GM12878 (cell line): ENCODE results near the gene USH1G. TPM values are rescaled to one million over a fixed set of nuclear protein-coding genes. Genes with fewer than 3 reads are reported as not detected.

Experiments
- ATAC-seq: fragments of 200-7000 bp; cut with Tn5 transposase; 3 replicates; pipeline ENCODE4 v1.9.1; 2020; ENCODE audit warnings: mild to moderate bottlenecking, moderate library complexity
- BruUV-seq: library from RNA; stranded (reverse); fragments of 400-500 nt; replicated peaks from 2 replicates; lab custom pipeline; 2021; lab: Mats Ljungman, UMichigan
- CTCF ChIA-PET: fragments of 300-600 bp; sonication (Branson Sonifier 250); formaldehyde crosslinking; extraction: SDS; loops from one replicate; lab custom pipeline; 2021; ENCODE audit warnings: inconsistent platforms; lab: Yijun Ruan, JAX
- POLR2A ChIA-PET: fragments of 350-600 bp; formaldehyde crosslinking; extraction: SDS; loops from one replicate; lab custom pipeline; 2021; ENCODE audit warnings: inconsistent platforms; lab: Charles Lee
- RAD21 ChIA-PET: fragments of 300-600 bp; sonication (Branson Sonifier 250); formaldehyde crosslinking; loops from one replicate; lab custom pipeline; 2023; ENCODE audit warnings: antibody characterized with exemption; ENCODE audit not compliant: unreplicated experiment; lab: Charles Lee
- SMC1A ChIA-PET: fragments of 300-600 bp; sonication (Branson Sonifier 250); formaldehyde crosslinking; loops from one replicate; lab custom pipeline; 2023; ENCODE audit not compliant: unreplicated experiment, uncharacterized antibody; lab: Charles Lee
- DNase-seq: peaks from one replicate; pipeline ENCODE4 v3.0.0-alpha.2; 2011; ENCODE audit warnings: low read depth, low spot score
- FAIRE-seq: peaks from 3 replicates; lab custom pipeline; 2011; peaks lifted over from hg19 to GRCh38; lab: Jason Lieb, UNC
- H2AFZ ChIP-seq: 2 replicates; pipeline ENCODE4 v1.6.0; 2011; ENCODE audit warnings: low read depth, low read length, control low read depth; ENCODE audit not compliant: control insufficient read depth
- H3K27ac ChIP-seq: 2 replicates; pipeline ENCODE4 v1.5.1; 2011; ENCODE audit warnings: control low read depth; ENCODE audit not compliant: control insufficient read depth, insufficient read depth
- H3K27me3 ChIP-seq, 2 experiments: replicated peaks in 1 of 2; 2 replicates each; pipeline versions ENCODE4 v1.6.0 to v1.6.1; 2011; ENCODE audit warnings: low read length in 1 of 2; ENCODE audit not compliant: control insufficient read depth in 2 of 2, insufficient read depth in 2 of 2
- H3K36me3 ChIP-seq, 2 experiments: 2 replicates each; pipeline ENCODE4 v1.5.1; 2011; ENCODE audit warnings: low read length in 1 of 2; ENCODE audit not compliant: control insufficient read depth in 2 of 2, insufficient read depth in 2 of 2
- H3K4me1 ChIP-seq: 2 replicates; pipeline ENCODE4 v1.6.1; 2011; ENCODE audit warnings: mild to moderate bottlenecking, low read length, moderate library complexity, mixed read lengths; ENCODE audit not compliant: control insufficient read depth, insufficient read depth
- H3K4me2 ChIP-seq: 2 replicates; pipeline ENCODE4 v1.6.0; 2011; ENCODE audit warnings: control low read depth; ENCODE audit not compliant: control insufficient read depth, insufficient read depth
- H3K4me3 ChIP-seq: fragments of 200-600 bp; sonication (generic); 2 replicates; pipeline ENCODE4 v1.5.1; 2016
- H3K79me2 ChIP-seq: 2 replicates; pipeline ENCODE4 v1.6.0; 2011; ENCODE audit warnings: low read length; ENCODE audit not compliant: control insufficient read depth, insufficient read depth
- H3K9ac ChIP-seq: 2 replicates; pipeline ENCODE4 v1.8.0; 2011; ENCODE audit warnings: low read length, control low read depth, mixed read lengths; ENCODE audit not compliant: control insufficient read depth, insufficient read depth
- H3K9me3 ChIP-seq: replicated peaks from 3 replicates; pipeline ENCODE4 v1.5.1; 2011; ENCODE audit warnings: mild to moderate bottlenecking, low read length; ENCODE audit not compliant: control insufficient read depth, insufficient read depth
- H4K20me1 ChIP-seq: 2 replicates; pipeline ENCODE4 v1.6.0; 2011; ENCODE audit not compliant: control insufficient read depth, insufficient read depth
- CEBPB ChIP-seq, 2 experiments: fragments of 150-350 bp in 1 of 2; IDR thresholded peaks; 2 replicates each; pipeline ENCODE4 v1.6.1; 2012 to 2014; ENCODE audit warnings: low read depth in 2 of 2, low read length in 2 of 2, borderline replicate concordance in 1 of 2, inconsistent platforms in 1 of 2
- ETV6 ChIP-seq, 2 experiments: fragments of 450-650 bp in 1 of 2; IDR thresholded peaks in 1 of 2; conservative IDR thresholded peaks in 1 of 2; 2 replicates each; pipeline ENCODE4 v1.6.1; 2014; ENCODE audit warnings: antibody characterized with exemption in 1 of 2, borderline replicate concordance in 1 of 2, low read depth in 1 of 2, mild to moderate bottlenecking in 1 of 2, moderate library complexity in 1 of 2
- HSF1 ChIP-seq: fragments of 150-350 bp; IDR thresholded peaks from 2 replicates; pipeline ENCODE4 v1.6.1; 2014; ENCODE audit warnings: mild to moderate bottlenecking, low read depth, low read length
- MTA3 ChIP-seq: IDR thresholded peaks from 2 replicates; pipeline ENCODE4 v1.6.1; 2012; ENCODE audit warnings: low read length, inconsistent platforms, borderline replicate concordance
- NRF1 ChIP-seq: conservative IDR thresholded peaks from 2 replicates; pipeline ENCODE4 v1.6.1; 2011; ENCODE audit warnings: mild to moderate bottlenecking, low read depth, low read length, improper control_type of control experiment
- WRNIP1 ChIP-seq: IDR thresholded peaks from 2 replicates; pipeline ENCODE4 v1.6.1; 2011; ENCODE audit warnings: low read depth, low read length, improper control_type of control experiment, borderline replicate concordance
- WGBS: methylation state at CpG from one replicate; pipeline ENCODE4 v1.1.6; 2016; ENCODE audit warnings: low lambda C conversion rate; ENCODE audit not compliant: insufficient replicate concordance, insufficient coverage; ENCODE audit errors: missing lambda C conversion rate; 5-methylcytosine and 5-hydroxymethylcytosine counted together
- in situ Hi-C: fragments of 300-500 bp; cut with MboI; formaldehyde crosslinking; loops from 9 replicates; pipeline ENCODE4 v1.14.3; 2018; ENCODE audit warnings: mixed read lengths
- intact Hi-C: fragments of 100-400 bp; cut with micrococcal nuclease; formaldehyde crosslinking; loops from one replicate; pipeline ENCODE4 v1.14.2; 2022; ENCODE audit not compliant: unreplicated experiment
- polyA plus RNA-seq, 11 experiments: library from polyadenylated mRNA; depleted of rRNA in 4 of 11; unstranded in 6 of 11; stranded (reverse) in 5 of 11; fragments of >200 nt; fragmentation: Nextera tagmentation in 4 of 11; fragmentation: Illumina TruSeq in 1 of 11; extraction: Ambion mirVana in 4 of 11; extraction: Trizol in 1 of 11; gene quantifications; 1 replicate in 1 of 11; 2 replicates in 10 of 11; pipeline versions ENCODE4 v1.2.1 to v1.2.3, GENCODE V29; 2011 to 2016; ENCODE audit warnings: inconsistent platforms in 2 of 11, missing spikeins in 2 of 11, low read depth in 1 of 11
- total RNA-seq, 4 experiments: library from RNA; depleted of rRNA in 3 of 4; stranded (reverse); fragments of >200 nt in 3 of 4; fragmentation: Illumina TruSeq in 1 of 4; extraction: Trizol in 1 of 4; gene quantifications; 2 replicates each; pipeline versions ENCODE4 v1.2.1 to v1.2.3, GENCODE V29; 2013 to 2021

USH1G gene
- total and polyA plus RNA-seq, 10 of the 15 experiments (the other 5 are each of a cell fraction or from before 2014, with no cell fraction given): 0.05 to 0.62 (median 0.09) TPM; not detected in 7

GRCh38 chr17:74900208-74900607 is 22.8 kb downstream of the USH1G start:
- H4K20me1 ChIP-seq: no peaks in the 10 kb centered on the region
- WGBS: 26% methylated on average over 8 of the region's 8 CpGs

More at GRCh38 chr17:74900208-74900607, 22.8 kb downstream of the USH1G start:
- in situ Hi-C loops: no loop called here
- no peak for FAIRE-seq
- CTCF ChIA-PET: no interaction called here
- TF ChIP-seq WRNIP1: no peak
- no peak for TF ChIP-seq CEBPB (IDR thresholded peaks at IDR 0.05; ENCODE audit: borderline replicate concordance in 1 of 2, low read depth in 2 of 2, low read length in 2 of 2)
- TF ChIP-seq HSF1: no peak
- no peak for TF ChIP-seq MTA3
- no peak for TF ChIP-seq ETV6 (conservative IDR thresholded peaks at IDR 0.05 in 1 of 2, IDR thresholded peaks at IDR 0.05 in 1 of 2; ENCODE audit: borderline replicate concordance in 1 of 2, low read depth in 1 of 2)
- TF ChIP-seq NRF1: no peak
- TF ChIP-seq, all 136 proteins: peak for 0
- ChIA-PET POLR2A (interaction anchor here (0.6 kb wide), 1 partner anchor 86 kb away, joined by 3 read pairs; no protein-coding TSS in a partner anchor), SMC1A (no interaction called here), RAD21 (no interaction called here)
- ATAC-seq (no peak), DNase-seq (no peak)
- no peaks in the 10 kb centered on the region for H3K9me3 ChIP-seq
- no peak overlapping the region for H3K9ac ChIP-seq
- H3K27me3 ChIP-seq: peaks cover 4 to 8% of the 10 kb centered on the region in 2 experiments; a peak in 2 of 4 replicates
- H3K79me2 ChIP-seq: no peaks in the 10 kb centered on the region
- H3K4me2 ChIP-seq: no peak overlapping the region
- no peak overlapping the region for H3K27ac ChIP-seq
- H3K36me3 ChIP-seq: no peaks in the 10 kb centered on the region
- H2AFZ ChIP-seq: no peak overlapping the region
- intact Hi-C loops: no loop called here
- H3K4me3 ChIP-seq: no peak overlapping the region
- no TSS peak for BruUV-seq
- no peaks in the 10 kb centered on the region for H3K4me1 ChIP-seq
